OCI-LY7 (cell line): ENCODE data around the gene LSR. TPM values are rescaled to one million over a fixed set of nuclear protein-coding genes. Genes with fewer than 3 reads are reported as not detected.

ENCODE experiments used
- BruUV-seq: library from RNA; stranded (reverse); fragments of 400-500 nt; replicated peaks from 2 replicates; lab custom pipeline; 2021; lab: Mats Ljungman, UMichigan
- CTCF ChIA-PET: fragments of 300-600 bp; sonication (Branson Sonifier 250); formaldehyde crosslinking; loops from one replicate; lab custom pipeline; 2022; ENCODE audit warnings: antibody characterized with exemption; ENCODE audit not compliant: unreplicated experiment; lab: Charles Lee
- POLR2A ChIA-PET: fragments of 300-600 bp; sonication (Branson Sonifier 250); formaldehyde crosslinking; loops from one replicate; lab custom pipeline; 2022; ENCODE audit warnings: antibody characterized with exemption; lab: Charles Lee
- DNase-seq: peaks from one replicate; pipeline ENCODE4 v3.0.0-alpha.2; 2015; ENCODE audit warnings: low spot score
- H2AFZ ChIP-seq: fragments of 200-600 bp; sonication (generic), shearing (Covaris generic); 2 replicates; pipeline ENCODE4 v1.6.1; 2014; ENCODE audit warnings: mild to moderate bottlenecking, antibody characterized with exemption, low read length, moderate library complexity
- H3K27ac ChIP-seq: fragments of 200-600 bp; sonication (generic); 2 replicates; pipeline ENCODE4 v1.5.1; 2014; ENCODE audit warnings: mixed run types, low read depth, mild to moderate bottlenecking, moderate library complexity, low read length, inconsistent platforms; ENCODE audit not compliant: poor library complexity, severe bottlenecking
- H3K36me3 ChIP-seq: fragments of 200-600 bp; sonication (generic); 2 replicates; pipeline ENCODE4 v1.6.1; 2014; ENCODE audit warnings: mild to moderate bottlenecking, antibody characterized with exemption, low read length, moderate library complexity, mixed read lengths; ENCODE audit not compliant: insufficient read depth
- H3K4me1 ChIP-seq: fragments of 200-600 bp; sonication (generic); 2 replicates; pipeline ENCODE4 v1.5.1; 2014; ENCODE audit warnings: mild to moderate bottlenecking, low read length; ENCODE audit not compliant: insufficient read depth, poor library complexity, severe bottlenecking
- H3K4me2 ChIP-seq: fragments of 200-600 bp; sonication (generic); 2 replicates; pipeline ENCODE4 v1.6.1; 2014; ENCODE audit warnings: mild to moderate bottlenecking, low read length
- H3K4me3 ChIP-seq: fragments of 200-600 bp; sonication (generic); 2 replicates; pipeline ENCODE4 v1.5.1; 2014; ENCODE audit warnings: mild to moderate bottlenecking, low read depth, low read length; ENCODE audit not compliant: poor library complexity, severe bottlenecking
- H3K79me2 ChIP-seq: fragments of 200-600 bp; sonication (generic); 2 replicates; pipeline ENCODE4 v1.6.1; 2016; ENCODE audit warnings: low read depth, mild to moderate bottlenecking, low read length, moderate library complexity, mixed read lengths; ENCODE audit not compliant: insufficient read depth
- H3K9me2 ChIP-seq: fragments of 200-600 bp; sonication (generic); 2 replicates; pipeline ENCODE4 v1.6.1; 2016; ENCODE audit warnings: mild to moderate bottlenecking, low read length, mixed read lengths; ENCODE audit not compliant: insufficient read depth
- H3K9me3 ChIP-seq: fragments of 200-600 bp; sonication (generic); 2 replicates; pipeline ENCODE4 v1.6.1; 2014; ENCODE audit warnings: mild to moderate bottlenecking, mixed run types, low read length, mixed read lengths
- H4K20me1 ChIP-seq: fragments of 200-600 bp; sonication (generic); 2 replicates; pipeline ENCODE4 v1.6.1; 2014; ENCODE audit warnings: mild to moderate bottlenecking, antibody characterized with exemption, low read length, moderate library complexity, mixed read lengths; ENCODE audit not compliant: insufficient read depth
- EZH2phosphoT487 ChIP-seq: fragments of 200-600 bp; sonication (generic); IDR thresholded peaks from 2 replicates; pipeline ENCODE4 v1.6.1; 2018; ENCODE audit warnings: low read depth, borderline replicate concordance, mild to moderate bottlenecking, mixed run types, antibody characterized with exemption, low read length, moderate library complexity, mixed read lengths
- intact Hi-C: fragments of 100-400 bp; cut with micrococcal nuclease; formaldehyde crosslinking; loops from one replicate; pipeline ENCODE4 v1.10.0; 2022; ENCODE audit not compliant: unreplicated experiment
- total RNA-seq, 2 experiments: library from RNA; depleted of rRNA in 1 of 2; stranded (reverse); fragments of >200 nt in 1 of 2; shearing (Covaris generic) in 1 of 2; gene quantifications; 2 replicates each; pipeline ENCODE4 v1.2.3, GENCODE V29; 2014 to 2022
- TF ChIP-seq, protein P1 (sequence below): fragments of 200-600 bp; sonication (generic); conservative IDR thresholded peaks from 2 replicates; pipeline ENCODE4 v1.5.1; 2014; ENCODE audit warnings: mild to moderate bottlenecking, antibody characterized with exemption, low read length, moderate library complexity, mixed read lengths

The LSR gene
- total RNA-seq, 2 experiments from 2014 or later = 15.0 to 33.6 TPM

DNA sequence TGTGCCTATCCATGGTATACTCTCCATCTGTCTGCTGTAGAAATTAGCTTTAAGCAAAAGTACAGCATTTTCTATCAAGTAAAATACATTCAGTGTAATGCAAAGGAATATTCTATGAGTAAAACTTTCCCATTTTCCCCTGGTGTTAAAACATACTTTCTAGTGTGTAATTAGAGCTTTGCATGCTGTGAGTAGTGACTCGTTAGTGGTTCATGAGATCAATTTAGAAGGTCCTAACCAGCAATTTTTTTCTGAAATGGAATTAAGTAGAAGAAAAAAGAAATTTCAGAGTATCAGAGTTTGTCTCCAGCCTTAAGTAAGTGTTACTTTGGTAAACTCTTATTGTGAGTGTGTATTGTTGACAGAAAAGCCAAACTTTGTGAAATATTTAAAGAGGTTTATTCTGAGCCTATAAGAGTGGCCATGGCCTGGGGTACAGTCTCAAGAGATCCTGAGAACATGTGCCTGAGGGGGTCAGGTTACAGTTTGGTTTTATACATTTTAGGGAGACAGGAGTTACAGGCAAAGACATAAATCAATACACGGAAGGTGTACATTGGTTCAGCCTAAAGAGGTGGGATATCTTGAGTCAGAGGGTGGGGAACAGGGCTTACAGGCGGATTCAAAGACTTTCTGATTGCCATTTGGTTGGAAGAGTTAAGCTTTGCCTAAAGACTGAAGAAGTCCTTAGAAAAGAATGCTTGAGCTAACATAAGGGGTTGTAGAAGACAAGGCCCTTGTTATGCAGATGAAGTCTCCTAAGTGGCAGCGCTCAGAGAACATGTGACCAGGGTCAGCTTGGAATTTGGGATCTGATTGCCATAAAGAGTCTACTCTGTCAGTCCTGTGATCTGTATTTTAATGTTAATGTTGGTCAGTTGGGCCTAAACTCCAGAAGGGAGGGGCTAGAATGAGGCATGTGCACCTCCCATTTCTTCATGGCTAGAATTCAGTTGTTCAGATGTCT, 45.8 kb upstream of the LSR start:
- TF ChIP-seq, protein P1, sequence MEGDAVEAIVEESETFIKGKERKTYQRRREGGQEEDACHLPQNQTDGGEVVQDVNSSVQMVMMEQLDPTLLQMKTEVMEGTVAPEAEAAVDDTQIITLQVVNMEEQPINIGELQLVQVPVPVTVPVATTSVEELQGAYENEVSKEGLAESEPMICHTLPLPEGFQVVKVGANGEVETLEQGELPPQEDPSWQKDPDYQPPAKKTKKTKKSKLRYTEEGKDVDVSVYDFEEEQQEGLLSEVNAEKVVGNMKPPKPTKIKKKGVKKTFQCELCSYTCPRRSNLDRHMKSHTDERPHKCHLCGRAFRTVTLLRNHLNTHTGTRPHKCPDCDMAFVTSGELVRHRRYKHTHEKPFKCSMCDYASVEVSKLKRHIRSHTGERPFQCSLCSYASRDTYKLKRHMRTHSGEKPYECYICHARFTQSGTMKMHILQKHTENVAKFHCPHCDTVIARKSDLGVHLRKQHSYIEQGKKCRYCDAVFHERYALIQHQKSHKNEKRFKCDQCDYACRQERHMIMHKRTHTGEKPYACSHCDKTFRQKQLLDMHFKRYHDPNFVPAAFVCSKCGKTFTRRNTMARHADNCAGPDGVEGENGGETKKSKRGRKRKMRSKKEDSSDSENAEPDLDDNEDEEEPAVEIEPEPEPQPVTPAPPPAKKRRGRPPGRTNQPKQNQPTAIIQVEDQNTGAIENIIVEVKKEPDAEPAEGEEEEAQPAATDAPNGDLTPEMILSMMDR = no peak
- no peak for TF ChIP-seq EZH2phosphoT487
- Histone ChIP-seq H3K9me3 (peaks cover 1% of the 10 kb centered on the region; the same call in 1 of the 2 replicates), H3K36me3 (no peaks in the 10 kb centered on the region), H3K9me2 (no peaks in the 10 kb centered on the region), H3K4me1 (peaks cover 50% of the 10 kb centered on the region), H4K20me1 (no peaks in the 10 kb centered on the region), H3K4me2 (no peak overlapping the region), H3K27ac (no peak overlapping the region), H3K4me3 (no peak overlapping the region), H3K79me2 (no peaks in the 10 kb centered on the region), H2AFZ (peak overlapping the region; percentile 60; the same call in 1 of the 2 replicates)
- CTCF ChIA-PET = interaction anchor here (0.6 kb wide), 1 partner anchor 34 kb away, joined by 3 read pairs; no protein-coding TSS in a partner anchor
- POLR2A ChIA-PET = interaction anchor here (0.5 to 1.1 kb wide), 4 partner anchors 19 to 99 kb away, joined by 3 to 7 read pairs (median 3); no protein-coding TSS in a partner anchor
- BruUV-seq = no TSS peak
- DNase-seq = no peak
- intact Hi-C loops = no loop called here

DNA sequence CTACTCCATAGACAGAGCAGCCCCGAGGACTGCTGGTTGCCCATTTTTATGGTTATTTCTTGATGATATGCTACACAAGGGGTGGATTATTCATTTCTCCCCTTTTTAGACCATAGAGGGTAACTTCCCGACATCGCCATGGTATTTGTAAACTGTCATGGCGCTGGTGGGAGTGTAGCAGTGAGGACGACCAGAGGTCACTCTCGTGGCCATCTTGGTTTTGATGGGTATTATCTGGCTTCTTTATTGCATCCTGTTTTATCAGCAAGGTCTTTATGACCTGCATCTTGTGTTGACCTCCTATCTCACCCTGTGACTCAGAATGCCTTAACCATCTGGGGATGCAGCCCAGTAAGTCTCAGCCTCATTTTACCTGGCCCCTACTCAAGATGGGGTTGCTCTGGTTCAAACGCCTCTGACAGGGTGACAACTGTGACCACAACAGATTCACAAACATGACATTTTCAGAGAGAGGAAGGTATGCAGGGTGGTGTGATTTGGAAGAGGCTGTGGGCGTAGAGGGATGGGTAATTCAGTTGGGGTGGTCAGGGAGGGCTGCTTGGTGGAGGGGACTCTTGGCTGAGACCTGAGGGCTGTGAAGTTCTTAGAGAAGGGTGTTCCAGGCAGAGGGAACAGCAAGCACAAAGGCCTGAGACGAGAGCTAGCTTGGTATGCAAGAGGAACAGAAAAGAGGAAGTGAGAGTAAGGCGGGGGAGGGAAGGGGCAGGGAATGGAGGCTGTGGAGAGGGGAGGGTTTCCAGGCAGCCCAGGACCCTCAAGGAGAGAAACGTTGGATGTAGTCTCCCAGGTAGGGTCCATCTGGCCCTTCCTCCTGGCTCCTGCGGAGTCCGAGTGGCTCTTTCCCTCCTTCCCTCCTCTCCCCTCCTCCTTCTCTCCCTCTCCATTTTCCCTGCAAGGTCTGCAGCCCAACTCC, 43.7 kb upstream of the LSR start:
- TF ChIP-seq, protein P1 = no peak
- TF ChIP-seq EZH2phosphoT487 = no peak
- H3K4me1 ChIP-seq = peaks cover 59% of the 10 kb centered on the region
- peak overlapping the region; percentile 53 for H3K4me3 ChIP-seq
- no peaks in the 10 kb centered on the region for H4K20me1 ChIP-seq
- H3K9me3 ChIP-seq = peaks cover 4% of the 10 kb centered on the region; the same call in 1 of the 2 replicates
- peak; percentile 90 for DNase-seq
- ChIA-PET POLR2A (interaction anchor here (0.7 kb wide), 2 partner anchors 12 to 67 kb away, joined by 3 read pairs; no protein-coding TSS in a partner anchor), CTCF (no interaction called here)
- H3K36me3 ChIP-seq = no peaks in the 10 kb centered on the region
- no peaks in the 10 kb centered on the region for H3K9me2 ChIP-seq
- peak overlapping the region; percentile 60; the same call in 1 of the 2 replicates for H2AFZ ChIP-seq
- peak overlapping the region; percentile 94 for H3K27ac ChIP-seq
- H3K4me2 ChIP-seq = peak overlapping the region; percentile 81
- intact Hi-C loops = no loop called here
- BruUV-seq = no TSS peak
- no peaks in the 10 kb centered on the region for H3K79me2 ChIP-seq
